Natural killer cell (primary cell): ENCODE results near the gene POU6F2. TPM values are rescaled to one million over a fixed set of nuclear protein-coding genes. Genes with fewer than 3 reads are reported as not detected.

Source experiments
- ATAC-seq, 3 donors: fragments of 150-1000 bp in 2 of 3; fragments of 200-7000 bp in 1 of 3; cut with Tn5 transposase; 1 replicate in 1 of 3; 2 replicates in 2 of 3; pipeline ENCODE4 v1.10.0; 2021; ENCODE audit warnings: mild to moderate bottlenecking in 2 of 3, moderate library complexity in 2 of 3
- DNase-seq, 2 donors: peaks; one replicate each; pipeline versions ENCODE4 v3.0.0 to v3.0.0-alpha.2; 2013 to 2021; ENCODE audit warnings: mixed read lengths in 1 of 2
- H3K27ac ChIP-seq: one replicate; pipeline ENCODE4 v1.5.1; 2013; ENCODE audit warnings: mild to moderate bottlenecking, low read length
- H3K27me3 ChIP-seq: one replicate; pipeline ENCODE4 v1.6.1; 2013; ENCODE audit warnings: low read length; ENCODE audit not compliant: control insufficient read depth, insufficient read depth
- H3K36me3 ChIP-seq: one replicate; pipeline ENCODE4 v1.6.1; 2013; ENCODE audit warnings: low read length; ENCODE audit not compliant: control insufficient read depth, insufficient read depth
- H3K4me1 ChIP-seq: one replicate; pipeline ENCODE4 v1.6.1; 2013; ENCODE audit warnings: low read length; ENCODE audit not compliant: control insufficient read depth, insufficient read depth
- H3K4me3 ChIP-seq: one replicate; pipeline ENCODE4 v1.5.1; 2013; ENCODE audit warnings: low read length
- H3K9me3 ChIP-seq: one replicate; pipeline ENCODE4 v1.6.1; 2013; ENCODE audit warnings: low read length; ENCODE audit not compliant: control insufficient read depth, insufficient read depth
- H3K27ac Mint-ChIP-seq, 2 donors: one replicate each; pipeline ENCODE4 v1.8.0; 2022; ENCODE audit warnings: mild to moderate bottlenecking in 2 of 2, mixed read lengths in 2 of 2, moderate library complexity in 1 of 2
- H3K27me3 Mint-ChIP-seq, 2 donors: one replicate each; pipeline ENCODE4 v1.8.0; 2022; ENCODE audit warnings: low read depth in 2 of 2, mixed read lengths in 2 of 2
- H3K36me3 Mint-ChIP-seq: one replicate; pipeline ENCODE4 v1.8.0; 2022; ENCODE audit warnings: mixed read lengths
- H3K4me1 Mint-ChIP-seq, 2 donors: one replicate each; pipeline ENCODE4 v1.8.0; 2022; ENCODE audit warnings: mixed read lengths in 2 of 2
- H3K4me3 Mint-ChIP-seq: one replicate; pipeline ENCODE4 v1.8.0; 2022; ENCODE audit warnings: mild to moderate bottlenecking, moderate library complexity, mixed read lengths
- H3K9me3 Mint-ChIP-seq, 2 donors: one replicate each; pipeline ENCODE4 v1.8.0; 2022; ENCODE audit warnings: mixed read lengths in 2 of 2
- WGBS: methylation state at CpG from one replicate; pipeline ENCODE4 v1.1.7; 2013; ENCODE audit warnings: missing lambda C conversion rate; ENCODE audit not compliant: insufficient coverage; 5-methylcytosine and 5-hydroxymethylcytosine counted together
- intact Hi-C: fragments of 100-400 bp; cut with micrococcal nuclease; formaldehyde crosslinking; loops from one replicate; pipeline ENCODE4 v1.14.2; 2022
- total RNA-seq, 4 donors: library from RNA; stranded (reverse); fragments of 120-200 nt in 1 of 4; gene quantifications; one replicate each; pipeline versions ENCODE4 v1.2.3 to v1.2.4, GENCODE V29; 2013 to 2022
- TF ChIP-seq, protein P1 (sequence below): fragments of 200-600 bp; IDR thresholded peaks from one replicate; pipeline ENCODE4 v1.8.0; 2022; ENCODE audit warnings: antibody characterized with exemption

POU6F2 gene
- total RNA-seq, 3 donors from 2014 or later (not counting 1 experiment from before 2014, with no cell fraction given) = 0.28 to 0.29 TPM; not detected in 1

GRCh38 chr7:39295796-39296195, 318.1 kb downstream of the POU6F2 start:
- Histone ChIP-seq H3K9me3 (no peaks in the 10 kb centered on the region), H3K27ac (no peak overlapping the region), H3K27me3 (peaks cover 4% of the 10 kb centered on the region), H3K4me1 (no peaks in the 10 kb centered on the region), H3K36me3 (no peaks in the 10 kb centered on the region), H3K4me3 (no peak overlapping the region)
- no peak for ATAC-seq
- H3K4me1 Mint-ChIP-seq = no peaks in the 10 kb centered on the region
- no peaks in the 10 kb centered on the region for H3K9me3 Mint-ChIP-seq
- intact Hi-C loops = no loop called here
- DNase-seq = no peak
- H3K36me3 Mint-ChIP-seq = no peaks in the 10 kb centered on the region
- TF ChIP-seq, protein P1, sequence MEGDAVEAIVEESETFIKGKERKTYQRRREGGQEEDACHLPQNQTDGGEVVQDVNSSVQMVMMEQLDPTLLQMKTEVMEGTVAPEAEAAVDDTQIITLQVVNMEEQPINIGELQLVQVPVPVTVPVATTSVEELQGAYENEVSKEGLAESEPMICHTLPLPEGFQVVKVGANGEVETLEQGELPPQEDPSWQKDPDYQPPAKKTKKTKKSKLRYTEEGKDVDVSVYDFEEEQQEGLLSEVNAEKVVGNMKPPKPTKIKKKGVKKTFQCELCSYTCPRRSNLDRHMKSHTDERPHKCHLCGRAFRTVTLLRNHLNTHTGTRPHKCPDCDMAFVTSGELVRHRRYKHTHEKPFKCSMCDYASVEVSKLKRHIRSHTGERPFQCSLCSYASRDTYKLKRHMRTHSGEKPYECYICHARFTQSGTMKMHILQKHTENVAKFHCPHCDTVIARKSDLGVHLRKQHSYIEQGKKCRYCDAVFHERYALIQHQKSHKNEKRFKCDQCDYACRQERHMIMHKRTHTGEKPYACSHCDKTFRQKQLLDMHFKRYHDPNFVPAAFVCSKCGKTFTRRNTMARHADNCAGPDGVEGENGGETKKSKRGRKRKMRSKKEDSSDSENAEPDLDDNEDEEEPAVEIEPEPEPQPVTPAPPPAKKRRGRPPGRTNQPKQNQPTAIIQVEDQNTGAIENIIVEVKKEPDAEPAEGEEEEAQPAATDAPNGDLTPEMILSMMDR = no peak
- H3K27me3 Mint-ChIP-seq = peaks cover 12 to 22% of the 10 kb centered on the region in 2 donors
- H3K27ac Mint-ChIP-seq = no peak overlapping the region
- no peak overlapping the region for H3K4me3 Mint-ChIP-seq

DNA sequence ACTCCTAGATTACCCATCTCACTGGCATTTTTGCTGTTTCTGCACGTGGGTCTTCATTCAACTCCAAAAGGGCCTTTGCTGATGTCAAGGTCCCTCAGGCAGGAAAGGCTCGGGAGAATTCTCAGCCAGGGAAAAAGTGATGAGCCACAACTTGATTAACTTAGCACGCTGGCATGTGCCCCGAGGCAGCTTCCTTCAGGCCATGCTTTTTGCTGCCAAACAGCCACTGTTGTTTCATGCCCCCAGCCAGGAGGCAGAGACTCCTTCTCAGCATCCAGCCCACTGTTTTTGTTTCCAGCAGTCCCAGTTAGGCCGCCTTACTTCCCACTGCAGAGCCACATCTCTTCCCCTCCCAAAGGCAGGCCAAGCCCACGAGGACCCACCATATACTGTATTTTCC, 322.0 kb downstream of the POU6F2 start:
- WGBS = 69% methylated on average over 6 of the region's 6 CpGs
- TF ChIP-seq, protein P1 = no peak
- H3K4me3 ChIP-seq = no peak overlapping the region
- H3K27me3 ChIP-seq = peaks cover 4% of the 10 kb centered on the region
- intact Hi-C loops = no loop called here
- DNase-seq (no peak), ATAC-seq (no peak)
- Mint-ChIP-seq H3K9me3 (no peaks in the 10 kb centered on the region), H3K4me1 (no peaks in the 10 kb centered on the region), H3K36me3 (no peaks in the 10 kb centered on the region), H3K27ac (no peak overlapping the region), H3K27me3 (peaks cover 14 to 18% of the 10 kb centered on the region in 2 donors), H3K4me3 (no peak overlapping the region)
- no peaks in the 10 kb centered on the region for H3K36me3 ChIP-seq
- H3K4me1 ChIP-seq = no peaks in the 10 kb centered on the region
- no peak overlapping the region for H3K27ac ChIP-seq
- no peaks in the 10 kb centered on the region for H3K9me3 ChIP-seq

- H3K36me3 ChIP-seq = no peaks in the 10 kb centered on the region
- intact Hi-C loops = no loop called here
- TF ChIP-seq, protein P1 = no peak
- no peak overlapping the region for H3K4me3 ChIP-seq
- no peak overlapping the region for H3K27ac Mint-ChIP-seq
- H3K27me3 ChIP-seq = peaks cover 4% of the 10 kb centered on the region
- DNase-seq = no peak
- H3K4me1 ChIP-seq = no peaks in the 10 kb centered on the region
- no peak for ATAC-seq
- H3K36me3 Mint-ChIP-seq = no peaks in the 10 kb centered on the region
- no peaks in the 10 kb centered on the region for H3K9me3 ChIP-seq
- 67% methylated on average over 8 of the region's 8 CpGs for WGBS
- no peak overlapping the region for H3K27ac ChIP-seq
- H3K4me1 Mint-ChIP-seq = no peaks in the 10 kb centered on the region
- no peaks in the 10 kb centered on the region for H3K9me3 Mint-ChIP-seq
- no peak overlapping the region for H3K4me3 Mint-ChIP-seq
- peaks cover 14 to 18% of the 10 kb centered on the region in 2 donors for H3K27me3 Mint-ChIP-seq
Observed at GRCh38 chr7:39300276-39300675, 322.6 kb downstream of the POU6F2 start.

- no peaks in the 10 kb centered on the region for H3K9me3 ChIP-seq
- ATAC-seq = no peak
- H3K4me1 ChIP-seq = no peaks in the 10 kb centered on the region
- no peak overlapping the region for H3K4me3 Mint-ChIP-seq
- no peaks in the 10 kb centered on the region for H3K9me3 Mint-ChIP-seq
- TF ChIP-seq, protein P1 = no peak
- no peak for DNase-seq
- no peaks in the 10 kb centered on the region for H3K36me3 Mint-ChIP-seq
- no peak overlapping the region for H3K4me3 ChIP-seq
- H3K27ac ChIP-seq = no peak overlapping the region
- no peaks in the 10 kb centered on the region for H3K36me3 ChIP-seq
- H3K27me3 ChIP-seq = no peaks in the 10 kb centered on the region
- no peaks in the 10 kb centered on the region for H3K4me1 Mint-ChIP-seq
- H3K27ac Mint-ChIP-seq = no peak overlapping the region
- intact Hi-C loops = no loop called here
- H3K27me3 Mint-ChIP-seq = peaks cover 11% of the 10 kb centered on the region in 2 donors
Observed at GRCh38 chr7:39301543-39301942, 323.8 kb downstream of the POU6F2 start.
